ENCODE data around the gene CTTNBP2NL.
"Not testable (repeated sequence)": the region's sequence is repeated elsewhere in the genome, so short reads cannot be mapped to it uniquely, and the experiment has no call there.

Gene CTTNBP2NL

DNA sequence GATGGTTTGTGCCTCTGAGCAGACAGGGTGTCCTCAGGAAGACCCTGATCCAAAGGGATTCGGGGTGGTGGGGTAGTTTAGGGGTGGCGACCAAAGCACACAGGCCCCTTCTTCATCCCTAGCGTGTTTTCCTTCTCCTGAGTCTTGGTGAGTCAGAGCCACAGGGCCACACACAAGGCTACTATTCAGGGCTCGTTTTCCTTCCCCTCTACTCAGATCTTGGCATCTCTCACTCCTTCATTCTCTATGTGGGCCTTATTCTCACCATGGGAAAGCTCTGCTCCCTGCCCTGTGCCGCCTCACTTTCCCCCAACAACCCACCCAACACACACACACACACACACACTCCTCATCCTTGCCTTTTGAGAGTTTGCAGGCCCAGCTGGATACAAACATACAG lies 69.1 kb downstream of the CTTNBP2NL start:
- no peak for DNase-seq (ENCODE audit: low read depth)

GRCh38 chr1:112466078-112466660 lies 70.2 kb downstream of the CTTNBP2NL start:
- peak; percentile 73 for DNase-seq (ENCODE audit: low read depth)

DNA sequence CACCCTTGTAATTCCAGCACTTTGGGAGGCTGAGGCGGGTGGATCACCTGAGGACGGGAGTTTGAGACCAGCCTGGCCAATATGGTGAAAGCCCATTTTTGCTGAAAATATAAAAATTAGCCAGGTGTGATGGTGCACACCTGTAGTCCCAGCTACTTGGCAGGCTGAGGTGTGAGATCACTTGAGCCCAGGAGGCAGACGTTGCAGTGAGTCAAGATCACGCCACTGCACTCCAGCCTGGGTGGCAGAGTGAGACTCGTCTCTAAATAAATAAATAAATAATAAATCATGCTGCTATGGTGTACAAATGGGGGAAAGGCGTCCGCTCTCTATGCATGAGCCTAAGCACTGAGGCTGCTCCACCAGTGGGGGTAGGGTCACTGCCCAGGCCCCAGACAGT lies 74.3 kb downstream of the CTTNBP2NL start:
- DNase-seq (ENCODE audit: low read depth), result not testable (repeated sequence)

GRCh38 chr1:112470966-112471365 lies 75.0 kb downstream of the CTTNBP2NL start:
- DNase-seq (ENCODE audit: low read depth), result no peak

- no peak for DNase-seq (ENCODE audit: low read depth)
These were observed 76.1 kb downstream of the CTTNBP2NL start for GRCh38 chr1:112472142-112472541.

DNA sequence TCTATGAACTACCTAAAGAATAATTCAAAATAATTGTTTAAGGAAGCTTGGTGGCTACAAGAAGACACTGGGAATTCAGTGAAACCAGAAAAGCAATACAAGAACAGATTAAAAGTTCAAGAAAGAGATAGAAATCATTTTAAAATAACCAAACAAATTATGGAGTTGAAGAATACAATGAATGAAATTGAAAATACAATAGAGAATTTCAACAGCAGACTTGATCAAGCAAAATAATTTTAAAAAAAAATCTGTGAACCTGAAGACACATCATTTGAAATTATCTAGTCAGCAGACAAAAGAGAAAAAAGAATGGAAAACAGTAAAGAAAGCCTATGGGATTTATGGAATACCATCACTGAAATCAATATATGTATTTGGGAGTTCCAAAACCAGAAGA lies 81.5 kb downstream of the CTTNBP2NL start:
- DNase-seq (ENCODE audit: low read depth), result no peak

DNA sequence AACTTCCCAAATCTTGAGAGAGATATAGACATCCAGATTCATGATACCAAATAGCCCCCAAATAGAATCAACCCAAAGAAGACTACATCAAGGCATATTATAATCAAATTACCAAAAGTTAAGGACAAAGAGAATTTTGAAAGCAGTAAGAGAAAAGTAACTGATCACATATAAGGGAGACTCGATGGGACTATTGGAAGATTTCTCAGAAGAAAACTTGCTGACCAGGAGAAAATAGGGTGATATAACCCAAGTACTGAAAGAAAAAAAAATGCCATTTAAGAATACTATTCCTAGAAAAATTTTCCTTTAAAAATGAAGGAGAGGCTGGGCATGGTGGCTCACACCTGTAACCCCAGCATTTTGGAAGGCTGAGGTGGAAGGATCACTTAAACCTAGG lies 82.3 kb downstream of the CTTNBP2NL start:
- no peak for DNase-seq (ENCODE audit: low read depth)

- DNase-seq (ENCODE audit: low read depth), result not testable (repeated sequence)
These were observed 90.0 kb downstream of the CTTNBP2NL start for GRCh38 chr1:112486063-112486462.

DNA sequence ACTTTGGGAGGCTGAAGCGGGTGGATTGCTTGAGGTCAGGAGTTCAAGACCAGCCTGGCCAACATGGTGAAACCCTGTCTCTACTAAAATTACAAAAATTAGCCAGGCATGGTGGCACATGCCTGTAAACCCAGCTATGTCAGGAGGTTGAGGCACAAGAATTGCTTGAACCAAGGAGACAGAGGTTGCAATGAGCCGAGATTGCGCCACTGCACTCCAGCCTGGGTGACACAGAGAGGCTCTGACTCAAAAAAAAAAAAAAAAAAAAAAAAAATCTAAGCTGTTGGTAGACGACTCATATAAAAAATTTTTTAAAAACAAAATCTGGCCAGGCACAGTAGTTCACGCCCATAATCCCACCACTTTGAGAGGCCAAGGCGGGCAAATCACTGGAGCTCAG lies 91.7 kb downstream of the CTTNBP2NL start:
- not testable (repeated sequence) for DNase-seq (ENCODE audit: low read depth)

DNA sequence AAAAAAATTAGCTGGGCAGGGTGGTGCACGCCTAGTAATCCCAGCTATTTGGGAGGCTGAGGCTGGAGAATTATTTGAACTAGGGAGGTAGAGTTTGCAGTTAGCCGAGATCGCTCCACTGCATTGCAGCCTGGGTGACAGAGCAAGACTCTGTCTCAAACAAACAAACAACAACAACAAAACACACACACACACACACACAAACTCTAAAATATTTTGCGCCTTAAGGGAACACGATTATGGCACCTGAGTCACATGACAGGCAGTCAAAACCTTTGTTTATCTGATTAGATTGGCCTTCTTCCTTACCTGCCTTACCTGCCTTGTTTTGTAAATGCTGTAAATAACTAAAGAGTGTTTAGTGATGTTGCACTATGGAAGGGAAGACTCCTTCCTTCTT lies 92.1 kb downstream of the CTTNBP2NL start:
- DNase-seq (ENCODE audit: low read depth), result no peak

DNA sequence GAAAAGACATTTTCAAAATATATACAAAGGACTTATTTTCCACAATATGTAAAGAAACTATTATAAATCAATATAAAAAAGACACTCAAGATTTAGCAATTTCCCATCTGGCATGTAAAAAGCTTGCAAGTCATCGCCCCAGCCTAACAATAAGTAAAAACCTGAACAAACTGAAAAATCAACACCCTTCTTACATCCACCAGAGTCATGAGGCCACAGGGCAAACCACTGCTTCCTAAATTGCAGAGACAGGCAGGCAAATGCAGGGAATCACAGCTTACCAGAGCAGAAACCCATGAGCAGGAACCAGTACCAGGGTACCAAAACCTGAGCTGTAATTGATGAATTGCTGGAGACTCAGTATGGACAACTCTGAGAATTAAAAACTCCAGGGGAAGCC lies 96.1 kb downstream of the CTTNBP2NL start:
- no peak for DNase-seq (ENCODE audit: low read depth)

- no peak for DNase-seq (ENCODE audit: low read depth)
These were observed 97.3 kb downstream of the CTTNBP2NL start for GRCh38 chr1:112493351-112493750.

GRCh38 chr1:112496290-112496689 lies 100.3 kb downstream of the CTTNBP2NL start:
- DNase-seq (ENCODE audit: low read depth), result no peak

GRCh38 chr1:112501810-112502641 lies 106.0 kb downstream of the CTTNBP2NL start:
- peak; percentile 26 for DNase-seq (ENCODE audit: low read depth)

GRCh38 chr1:112502826-112503225 lies 106.8 kb downstream of the CTTNBP2NL start:
- no peak for DNase-seq (ENCODE audit: low read depth)

- no peak for DNase-seq (ENCODE audit: low read depth)
These were observed 108.1 kb downstream of the CTTNBP2NL start for GRCh38 chr1:112504001-112504660.

GRCh38 chr1:112504661-112505399 lies 108.8 kb downstream of the CTTNBP2NL start:
- no peak for DNase-seq (ENCODE audit: low read depth)

DNA sequence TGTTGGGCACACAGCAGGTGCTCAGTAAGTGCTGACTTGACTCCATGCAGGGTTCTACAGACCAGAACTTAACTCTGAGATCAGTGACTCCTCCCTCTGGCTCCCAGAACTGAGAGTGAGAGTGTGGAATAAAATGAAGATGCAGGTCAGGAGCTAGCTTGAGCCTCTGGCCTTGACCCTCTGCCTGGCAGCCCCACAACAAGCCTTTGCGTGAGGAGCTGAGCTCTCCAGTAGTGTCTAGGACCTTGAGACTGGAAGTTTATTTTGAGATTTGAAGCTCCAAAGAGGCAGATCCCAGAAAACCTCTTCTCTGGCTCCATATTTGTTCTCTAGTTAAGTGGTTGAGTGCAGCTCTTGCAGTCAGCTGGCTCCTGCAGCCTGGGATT lies 109.4 kb downstream of the CTTNBP2NL start:
- DNase-seq (ENCODE audit: low read depth), result no peak

- DNase-seq (ENCODE audit: low read depth), result no peak
These were observed 109.9 kb downstream of the CTTNBP2NL start for GRCh38 chr1:112505878-112506277.

DNA sequence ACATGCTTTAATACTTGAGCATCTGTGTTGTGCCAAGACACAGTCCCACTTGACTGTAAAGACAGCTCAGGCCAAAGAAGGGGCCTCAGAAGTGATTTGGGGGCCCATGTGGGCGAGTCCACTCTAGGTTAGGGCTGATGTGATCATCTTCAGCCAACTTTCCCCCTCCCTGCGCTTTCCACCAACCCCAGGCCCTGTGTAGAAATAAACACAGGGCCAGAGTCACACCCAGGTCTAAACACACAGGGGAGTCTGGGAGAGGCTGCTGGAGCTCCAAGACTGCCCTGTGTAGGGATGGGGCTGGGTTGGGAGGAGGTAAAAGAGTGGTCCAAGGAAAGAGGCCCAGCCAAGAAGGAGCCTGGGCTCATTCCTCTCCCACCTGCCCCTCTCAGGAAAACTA lies 110.3 kb downstream of the CTTNBP2NL start:
- DNase-seq (ENCODE audit: low read depth), result no peak

DNA sequence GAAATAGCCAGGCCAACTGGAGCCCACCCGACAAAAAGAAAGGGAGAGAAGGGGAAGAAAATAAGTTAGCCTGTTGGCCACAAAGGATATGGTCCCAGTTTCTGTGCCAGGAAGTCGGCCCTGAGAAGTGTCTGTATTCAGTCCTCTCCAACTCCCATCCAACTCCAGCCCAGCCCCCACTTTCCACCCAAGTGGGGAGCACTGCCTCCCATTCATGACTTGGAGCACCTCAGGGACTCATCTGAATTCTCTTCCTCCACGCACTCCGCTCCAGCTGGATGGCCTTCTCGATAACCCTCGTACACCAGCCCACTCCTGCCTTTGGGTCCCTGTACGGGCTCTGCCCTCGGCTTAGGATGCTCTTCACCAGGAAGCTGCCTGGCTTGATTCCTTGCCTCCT lies 110.7 kb downstream of the CTTNBP2NL start:
- no peak for DNase-seq (ENCODE audit: low read depth)

DNA sequence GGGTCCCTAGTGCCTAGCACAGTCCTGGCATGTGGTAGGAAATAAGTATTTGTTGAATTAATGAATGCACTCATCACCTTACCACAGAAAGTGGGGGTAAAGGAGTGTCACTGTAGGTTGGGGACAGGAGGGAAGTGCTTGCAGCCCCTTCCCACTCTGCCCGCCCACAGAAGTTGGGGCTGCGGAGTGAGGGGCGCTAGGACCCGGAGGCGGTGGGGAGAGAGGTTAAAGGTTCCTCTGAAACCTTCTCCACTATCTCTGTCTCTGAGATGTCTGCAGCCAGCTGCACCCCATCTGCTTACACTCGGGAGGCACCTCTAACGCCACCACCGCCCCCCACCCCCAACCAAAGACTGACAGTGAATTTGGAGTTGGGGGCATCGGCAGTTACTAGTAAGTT lies 111.3 kb downstream of the CTTNBP2NL start:
- no peak for DNase-seq (ENCODE audit: low read depth)

- no peak for DNase-seq (ENCODE audit: low read depth)
These were observed 111.9 kb downstream of the CTTNBP2NL start for GRCh38 chr1:112507921-112508277.
